Activated CD8-positive, alpha-beta memory T cell treated with anti-CD3 and anti-CD28 coated beads, Interleukin-2, amount 10 ng/mL, durations not matched to agents 7 days and 5 days (primary cell): ENCODE measurements around the gene CPD. TPM values are rescaled to one million over a fixed set of nuclear protein-coding genes. Genes with fewer than 3 reads are reported as not detected.
"Not testable (repeated sequence)": the region's sequence is repeated elsewhere in the genome, so short reads cannot be mapped to it uniquely, and the experiment has no call there.

Source experiments
- ATAC-seq: fragments of 150-1000 bp; cut with Tn5 transposase; one replicate; pipeline ENCODE4 v1.10.0; 2021; ENCODE audit warnings: moderate library complexity
- CTCF ChIA-PET: fragments of 350-600 bp; sonication (Branson Sonifier 250); formaldehyde crosslinking; loops from one replicate; lab custom pipeline; 2021; ENCODE audit warnings: antibody characterized with exemption; lab: Charles Lee
- DNase-seq: peaks from one replicate; pipeline ENCODE4 v3.0.0-alpha.2; 2020
- H3K27ac Mint-ChIP-seq: one replicate; pipeline ENCODE4 v1.8.0; 2021; ENCODE audit warnings: mild to moderate bottlenecking, mixed read lengths
- H3K27me3 Mint-ChIP-seq: one replicate; pipeline ENCODE4 v1.8.0; 2021; ENCODE audit warnings: mixed read lengths
- H3K36me3 Mint-ChIP-seq: one replicate; pipeline ENCODE4 v1.8.0; 2021; ENCODE audit warnings: mild to moderate bottlenecking, mixed read lengths
- H3K4me1 Mint-ChIP-seq: one replicate; pipeline ENCODE4 v1.8.0; 2021; ENCODE audit warnings: mixed read lengths
- H3K4me3 Mint-ChIP-seq: one replicate; pipeline ENCODE4 v1.8.0; 2021; ENCODE audit warnings: mild to moderate bottlenecking, moderate library complexity, mixed read lengths
- H3K9me3 Mint-ChIP-seq: one replicate; pipeline ENCODE4 v1.8.0; 2022; ENCODE audit warnings: low read depth, mixed read lengths
- total RNA-seq, 2 experiments: library from RNA; stranded (reverse); gene quantifications; one replicate each; pipeline ENCODE4 v1.2.3, GENCODE V29; 2021

The CPD gene
- total RNA-seq, 2 experiments from 2014 or later = 19.9 to 25.6 TPM

DNA sequence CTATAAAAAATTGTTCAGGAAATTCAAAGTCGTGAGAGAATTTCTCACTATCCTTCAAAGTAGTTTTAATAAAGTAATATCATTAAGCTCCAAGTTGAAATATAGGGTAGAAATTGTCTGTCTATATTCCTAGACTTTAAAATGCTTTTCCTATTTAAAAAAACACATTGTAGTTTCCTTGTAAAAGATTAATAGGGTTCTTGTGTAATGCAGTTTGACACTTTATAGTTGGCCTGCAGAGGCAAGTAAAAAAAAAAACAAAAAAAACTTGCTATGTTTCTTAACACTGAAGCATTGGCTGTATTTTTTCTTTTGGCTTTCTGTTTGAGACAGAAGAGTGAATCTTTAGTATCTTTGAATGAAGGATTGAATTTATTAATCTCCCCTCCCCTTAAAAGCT lies 17.4 kb downstream of the CPD start:
- H3K9me3 Mint-ChIP-seq = no peaks in the 10 kb centered on the region
- ATAC-seq = no peak
- CTCF ChIA-PET = no interaction called here

DNA sequence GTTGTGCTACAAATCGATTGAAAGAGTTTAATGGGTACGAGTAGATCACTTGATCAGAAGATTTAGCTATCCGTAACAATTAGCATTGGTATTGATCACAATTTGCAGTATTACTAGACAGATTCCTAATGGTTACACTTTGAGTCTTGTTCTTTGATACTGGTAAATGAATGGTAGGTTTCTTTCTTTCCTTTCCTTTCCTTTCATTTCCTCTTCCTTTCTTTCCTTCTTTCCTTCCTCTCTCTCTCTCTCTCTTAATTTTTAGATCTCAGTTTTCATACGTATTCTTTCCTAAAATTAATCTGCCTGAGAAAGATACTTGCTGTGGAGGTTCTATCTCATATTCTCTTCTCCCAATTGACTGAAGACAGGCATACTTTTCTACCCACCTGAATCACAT lies 17.9 kb downstream of the CPD start:
- Mint-ChIP-seq H3K36me3 (peaks cover 12% of the 10 kb centered on the region), H3K4me3 (no peak overlapping the region), H3K27me3 (no peaks in the 10 kb centered on the region), H3K4me1 (peaks cover 2% of the 10 kb centered on the region), H3K27ac (no peak overlapping the region), H3K9me3 (no peaks in the 10 kb centered on the region)
- ATAC-seq (no peak), DNase-seq (no peak)
- CTCF ChIA-PET = no interaction called here

More for the DNA sequence above, 17.4 kb downstream of the CPD start:
- Mint-ChIP-seq H3K4me1 (peaks cover 2% of the 10 kb centered on the region), H3K4me3 (no peak overlapping the region), H3K27me3 (no peaks in the 10 kb centered on the region), H3K36me3 (peaks cover 10% of the 10 kb centered on the region), H3K27ac (no peak overlapping the region)
- DNase-seq = no peak

DNA sequence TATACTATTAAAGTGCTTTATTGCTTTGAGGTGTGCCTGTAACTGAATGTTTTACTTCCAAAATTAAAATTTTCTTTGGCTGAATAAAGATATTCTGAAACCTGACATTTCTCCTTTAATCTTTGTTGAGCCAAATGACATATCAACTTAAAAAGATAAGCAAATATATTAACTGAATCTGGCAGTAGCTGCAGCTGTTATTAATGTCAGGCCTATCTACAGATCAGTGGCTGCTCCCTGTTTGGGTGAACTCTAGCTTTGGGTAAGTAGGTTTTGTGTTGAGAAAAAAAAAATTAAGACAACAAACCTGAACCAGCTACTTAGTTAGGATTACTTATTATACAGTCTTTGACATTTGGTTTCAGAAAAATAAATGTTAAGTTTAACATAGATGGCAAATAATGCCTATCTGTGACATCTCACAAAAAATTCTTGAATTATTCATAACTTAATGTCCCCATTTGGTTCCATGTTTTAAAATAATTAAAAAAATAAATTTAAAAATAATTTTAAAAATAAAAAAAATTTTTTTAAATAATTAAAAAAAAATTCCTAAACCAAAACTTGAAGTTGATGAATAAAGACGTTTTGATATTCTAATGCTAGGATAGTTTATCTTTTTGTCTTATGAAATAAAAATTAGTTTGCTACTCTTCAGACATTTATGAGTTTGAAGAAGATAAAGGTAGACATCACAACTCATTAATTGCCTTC lies 19.8 kb downstream of the CPD start:
- ATAC-seq = no peak
- DNase-seq = no peak
- H3K27ac Mint-ChIP-seq = no peak overlapping the region
- H3K4me3 Mint-ChIP-seq = no peak overlapping the region
- CTCF ChIA-PET = no interaction called here
- H3K9me3 Mint-ChIP-seq = peaks cover under 1% of the 10 kb centered on the region
- H3K36me3 Mint-ChIP-seq = peaks cover 23% of the 10 kb centered on the region
- H3K4me1 Mint-ChIP-seq = peaks cover 2% of the 10 kb centered on the region
- no peaks in the 10 kb centered on the region for H3K27me3 Mint-ChIP-seq

DNA sequence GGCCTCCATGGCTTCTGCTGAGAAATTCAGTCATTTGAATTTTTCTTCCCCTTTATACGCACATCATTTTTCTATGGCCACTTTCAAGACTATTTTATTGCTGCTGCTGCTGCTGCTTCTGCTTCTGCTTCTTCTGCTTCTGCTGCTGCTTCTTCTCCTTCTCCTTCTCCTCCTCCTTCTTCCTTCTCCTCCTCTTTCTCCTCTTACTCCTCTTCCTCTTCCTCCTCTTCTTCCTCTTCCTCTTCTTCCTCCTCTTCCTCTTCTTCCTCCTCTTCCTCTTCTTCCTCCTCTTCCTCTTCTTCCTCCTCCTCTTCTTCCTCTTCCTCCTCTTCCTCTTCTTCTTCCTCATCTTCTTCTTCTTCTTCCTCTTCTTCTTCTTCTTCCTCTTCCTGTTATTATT lies 22.4 kb downstream of the CPD start:
- DNase-seq (no peak), ATAC-seq (no peak)
- Mint-ChIP-seq H3K36me3 (peaks cover 25% of the 10 kb centered on the region), H3K9me3 (peaks cover 3% of the 10 kb centered on the region), H3K4me1 (peaks cover 2% of the 10 kb centered on the region), H3K4me3 (no peak overlapping the region), H3K27me3 (no peaks in the 10 kb centered on the region), H3K27ac (no peak overlapping the region)
- CTCF ChIA-PET = interaction anchor here (0.7 kb wide), 1 partner anchor 276 kb away, joined by 3 read pairs; no protein-coding TSS in a partner anchor

DNA sequence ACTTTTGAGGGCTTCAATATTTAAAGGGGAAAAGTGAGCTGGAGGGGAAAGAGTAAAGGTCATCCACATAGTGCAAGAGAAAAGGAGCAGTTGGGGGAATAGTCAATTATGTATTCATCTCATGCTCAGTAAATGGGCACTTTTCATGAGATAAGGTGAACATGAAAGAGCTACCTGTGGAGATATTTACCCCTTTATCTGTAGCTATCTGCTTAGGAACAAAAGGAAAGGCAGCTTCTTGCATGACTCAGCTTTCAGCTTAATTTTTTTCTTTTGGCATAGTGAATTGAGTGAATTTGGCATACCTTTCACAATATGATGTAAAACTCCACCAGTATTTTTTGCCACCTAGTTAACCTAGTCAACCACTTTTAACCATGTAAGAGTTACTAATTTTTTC lies 26.4 kb downstream of the CPD start:
- no peaks in the 10 kb centered on the region for H3K4me1 Mint-ChIP-seq
- no peak for DNase-seq
- no peaks in the 10 kb centered on the region for H3K27me3 Mint-ChIP-seq
- H3K9me3 Mint-ChIP-seq = peaks cover 4% of the 10 kb centered on the region
- peaks cover 44% of the 10 kb centered on the region for H3K36me3 Mint-ChIP-seq
- CTCF ChIA-PET = interaction anchor here (1.1 to 2.0 kb wide), 2 partner anchors 11 to 300 kb away, joined by 3 to 4 read pairs; no protein-coding TSS in a partner anchor
- H3K4me3 Mint-ChIP-seq = no peak overlapping the region
- H3K27ac Mint-ChIP-seq = no peak overlapping the region
- ATAC-seq = no peak

DNA sequence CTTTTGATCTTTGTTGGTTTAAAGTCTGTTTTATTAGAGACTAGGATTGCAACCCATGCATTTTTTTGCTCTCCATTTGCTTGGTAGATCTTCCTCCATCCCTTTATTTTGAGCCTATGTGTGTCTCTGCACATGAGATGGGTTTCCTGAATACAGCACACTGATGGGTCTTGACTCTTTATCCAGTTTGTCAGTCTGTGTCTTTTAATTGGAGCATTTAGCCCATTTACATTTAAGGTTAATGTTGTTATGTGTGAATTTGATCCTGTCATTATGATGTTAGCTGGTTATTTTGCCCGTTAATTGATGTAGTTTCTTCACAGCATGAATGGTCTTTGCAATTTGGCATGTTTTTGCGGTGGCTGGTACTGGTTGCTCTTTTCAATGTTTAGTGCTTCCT lies 31.9 kb downstream of the CPD start:
- not testable (repeated sequence) for H3K27ac Mint-ChIP-seq, H3K4me3 Mint-ChIP-seq, DNase-seq, H3K9me3 Mint-ChIP-seq, ATAC-seq, H3K27me3 Mint-ChIP-seq
- peaks cover 12% of the 10 kb centered on the region for H3K4me1 Mint-ChIP-seq
- peaks cover 39% of the 10 kb centered on the region for H3K36me3 Mint-ChIP-seq
- CTCF ChIA-PET = interaction anchor here (1.6 kb wide), 1 partner anchor 306 kb away, joined by 3 read pairs; no protein-coding TSS in a partner anchor

DNA sequence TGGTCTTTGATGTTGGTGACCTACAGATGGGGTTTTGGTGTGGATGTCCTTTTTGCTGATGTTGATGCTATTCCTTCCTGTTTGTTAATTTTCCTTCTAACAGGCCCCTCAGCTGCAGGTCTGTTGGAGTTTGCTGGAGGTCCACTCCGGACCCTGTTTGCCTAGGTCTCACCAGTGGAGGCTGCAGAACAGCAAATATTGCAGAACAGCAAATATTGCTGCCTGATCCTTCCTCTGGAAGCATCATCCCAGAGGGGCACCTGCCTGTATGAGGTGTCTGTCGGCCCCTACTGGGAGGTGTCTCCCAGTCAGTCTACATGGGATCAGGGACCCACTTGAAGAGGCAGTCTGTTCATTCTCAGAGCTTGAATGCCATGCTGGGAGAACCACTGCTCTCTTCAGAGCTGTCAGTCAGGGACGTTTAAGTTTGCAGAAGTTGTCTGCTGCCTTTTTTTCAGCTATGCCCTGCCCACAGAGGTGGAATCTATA lies 33.3 kb downstream of the CPD start:
- H3K9me3 Mint-ChIP-seq, CTCF ChIA-PET, H3K4me3 Mint-ChIP-seq, DNase-seq, H3K27me3 Mint-ChIP-seq, H3K27ac Mint-ChIP-seq, ATAC-seq: not testable (repeated sequence)
- H3K36me3 Mint-ChIP-seq = peaks cover 36% of the 10 kb centered on the region
- peaks cover 12% of the 10 kb centered on the region for H3K4me1 Mint-ChIP-seq

DNA sequence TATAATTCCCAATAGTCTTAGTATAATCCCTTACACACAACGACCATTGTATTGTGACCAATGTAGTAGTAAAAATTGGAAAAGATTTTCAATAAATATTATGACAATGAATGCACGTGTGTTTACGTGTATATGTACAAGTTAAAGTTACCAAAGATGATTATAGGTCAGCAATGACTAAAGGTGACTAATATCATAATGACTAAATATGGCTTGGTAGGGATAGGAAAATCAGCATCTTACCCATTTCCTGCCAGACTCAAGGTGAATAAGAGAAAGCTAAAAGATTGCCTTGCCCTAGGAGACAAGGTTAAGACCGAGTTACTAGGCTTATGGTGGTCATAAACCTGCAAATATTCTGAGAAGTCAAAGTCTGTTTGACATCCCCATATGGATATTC lies 34.4 kb downstream of the CPD start:
- H3K36me3 Mint-ChIP-seq = peaks cover 27% of the 10 kb centered on the region
- no peak overlapping the region for H3K27ac Mint-ChIP-seq
- no peaks in the 10 kb centered on the region for H3K27me3 Mint-ChIP-seq
- ATAC-seq (peak; percentile 70), DNase-seq (no peak)
- no peak overlapping the region for H3K4me3 Mint-ChIP-seq
- CTCF ChIA-PET = interaction anchor here (1.1 kb wide), 1 partner anchor 64 kb away, joined by 3 read pairs; no protein-coding TSS in a partner anchor
- H3K9me3 Mint-ChIP-seq = no peaks in the 10 kb centered on the region
- peaks cover 12% of the 10 kb centered on the region for H3K4me1 Mint-ChIP-seq

DNA sequence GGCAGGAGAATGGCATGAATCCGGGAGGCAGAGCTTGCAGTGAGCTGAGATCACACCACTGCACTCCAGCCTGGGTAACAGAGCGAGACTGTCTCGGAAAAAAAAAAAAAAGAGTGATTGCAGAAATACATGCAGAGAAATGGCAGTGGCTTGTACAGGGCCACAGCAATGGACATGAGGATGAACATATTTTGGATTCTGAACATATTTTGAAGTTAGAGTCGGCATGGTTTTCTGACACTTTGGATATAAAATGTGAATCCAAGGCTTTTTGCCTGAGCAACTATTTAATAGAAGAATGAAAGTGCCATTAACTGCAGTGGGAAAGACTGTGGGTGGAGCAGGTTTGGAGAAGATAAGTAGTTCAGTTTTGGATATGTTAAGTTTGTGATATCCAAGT lies 35.8 kb downstream of the CPD start:
- Mint-ChIP-seq H3K27ac (no peak overlapping the region), H3K4me3 (no peak overlapping the region)

DNA sequence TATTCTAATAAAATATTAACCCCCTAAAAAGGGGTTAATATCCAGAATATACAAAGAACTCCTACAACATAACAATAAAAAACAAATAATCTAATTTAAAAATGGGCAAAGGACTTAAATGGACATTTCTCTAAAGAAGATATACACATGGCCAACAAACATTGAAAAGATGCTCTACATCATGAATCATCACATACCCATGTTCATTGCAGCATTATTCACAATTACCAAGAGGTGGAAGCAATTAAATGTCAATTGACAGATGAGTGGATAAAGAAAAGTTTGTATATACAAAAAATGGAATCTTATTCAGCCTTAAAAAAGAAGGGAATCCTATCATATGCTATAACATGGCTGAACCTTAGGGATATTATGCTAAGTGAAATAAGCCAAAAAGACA lies 36.8 kb downstream of the CPD start:
- H3K27ac Mint-ChIP-seq = no peak overlapping the region
- DNase-seq = no peak
- CTCF ChIA-PET = interaction anchor here (1.2 kb wide), 1 partner anchor 10 kb away, joined by 4 read pairs; no protein-coding TSS in a partner anchor
- ATAC-seq = no peak
- peaks cover 15% of the 10 kb centered on the region for H3K36me3 Mint-ChIP-seq
- no peak overlapping the region for H3K4me3 Mint-ChIP-seq
- H3K27me3 Mint-ChIP-seq = no peaks in the 10 kb centered on the region
- H3K4me1 Mint-ChIP-seq = peaks cover 12% of the 10 kb centered on the region
- no peaks in the 10 kb centered on the region for H3K9me3 Mint-ChIP-seq

More for the DNA sequence above, 35.8 kb downstream of the CPD start:
- H3K27me3 Mint-ChIP-seq = no peaks in the 10 kb centered on the region
- DNase-seq (no peak), ATAC-seq (no peak)
- peaks cover 17% of the 10 kb centered on the region for H3K36me3 Mint-ChIP-seq
- H3K4me1 Mint-ChIP-seq = peaks cover 12% of the 10 kb centered on the region
- H3K9me3 Mint-ChIP-seq = no peaks in the 10 kb centered on the region
- CTCF ChIA-PET = no interaction called here

DNA sequence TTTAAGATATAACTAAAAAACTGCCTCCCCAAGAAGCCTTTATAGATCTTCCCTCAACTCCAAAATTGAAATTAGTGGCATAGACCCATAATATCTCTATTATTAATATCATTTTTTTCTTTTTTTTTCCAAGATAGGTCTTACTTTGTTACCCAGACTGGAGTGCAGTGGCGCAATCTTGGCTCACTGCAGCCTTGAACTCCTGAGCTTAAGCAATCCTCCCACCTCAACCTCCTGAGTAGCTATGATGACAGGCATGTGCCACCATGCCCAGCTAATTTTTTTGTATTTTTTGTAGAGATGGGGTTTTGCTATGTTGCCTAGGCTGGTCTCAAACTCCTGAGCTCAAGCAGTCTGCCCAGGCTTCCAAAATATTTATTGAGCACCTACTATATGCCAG lies 39.3 kb downstream of the CPD start:
- DNase-seq, H3K4me3 Mint-ChIP-seq, ATAC-seq, H3K9me3 Mint-ChIP-seq, CTCF ChIA-PET, H3K27me3 Mint-ChIP-seq, H3K4me1 Mint-ChIP-seq, H3K27ac Mint-ChIP-seq: not testable (repeated sequence)
- H3K36me3 Mint-ChIP-seq = peaks cover 13% of the 10 kb centered on the region

DNA sequence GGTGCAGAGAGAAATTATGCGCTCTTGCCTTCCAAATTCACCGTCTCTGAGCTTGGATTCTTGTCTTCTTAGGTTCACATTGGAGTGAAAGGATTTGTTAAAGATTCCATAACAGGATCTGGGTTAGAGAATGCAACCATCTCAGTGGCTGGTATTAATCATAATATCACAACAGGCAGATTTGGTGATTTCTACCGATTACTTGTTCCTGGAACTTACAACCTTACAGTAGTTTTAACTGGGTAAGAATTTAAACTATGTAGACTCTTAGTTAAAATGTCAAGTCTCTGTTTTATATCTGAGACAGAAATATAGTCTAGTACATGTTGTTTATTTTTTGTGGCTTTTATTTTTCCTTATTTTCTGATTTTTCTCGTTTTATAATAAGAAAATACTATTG lies 42.9 kb downstream of the CPD start:
- no peaks in the 10 kb centered on the region for H3K27me3 Mint-ChIP-seq

DNA sequence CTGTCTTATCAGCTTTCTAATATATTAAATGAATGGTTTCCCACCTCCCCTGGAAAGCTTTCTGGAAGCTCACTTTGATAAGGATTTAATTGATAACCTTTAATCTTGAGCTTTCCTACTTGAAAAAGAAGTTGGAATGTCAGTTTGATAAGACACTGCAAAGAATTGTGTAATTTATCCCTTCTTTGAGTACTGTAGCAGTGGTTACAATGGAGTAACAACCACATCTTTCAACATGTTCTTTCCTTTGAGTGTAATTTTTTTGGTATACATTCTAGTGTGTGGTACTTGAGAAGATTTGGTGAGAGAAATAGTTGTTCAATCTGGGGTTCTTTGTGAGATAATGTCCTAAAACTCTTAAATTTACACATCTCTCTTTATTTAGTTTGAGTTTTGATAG lies 43.4 kb downstream of the CPD start:
- H3K27ac Mint-ChIP-seq = no peak overlapping the region
- DNase-seq (no peak), ATAC-seq (no peak)
- H3K4me3 Mint-ChIP-seq = no peak overlapping the region
- H3K27me3 Mint-ChIP-seq = no peaks in the 10 kb centered on the region
- H3K4me1 Mint-ChIP-seq = no peaks in the 10 kb centered on the region
- no peaks in the 10 kb centered on the region for H3K9me3 Mint-ChIP-seq
- H3K36me3 Mint-ChIP-seq = peaks cover 31% of the 10 kb centered on the region
- CTCF ChIA-PET = interaction anchor here (0.8 kb wide), 1 partner anchor 86 kb away, joined by 3 read pairs; no protein-coding TSS in a partner anchor

More for the DNA sequence above, 42.9 kb downstream of the CPD start:
- no peak overlapping the region for H3K4me3 Mint-ChIP-seq
- H3K27ac Mint-ChIP-seq = no peak overlapping the region
- H3K4me1 Mint-ChIP-seq = no peaks in the 10 kb centered on the region
- CTCF ChIA-PET = interaction anchor here (0.8 kb wide), 1 partner anchor 85 kb away, joined by 3 read pairs; no protein-coding TSS in a partner anchor
- DNase-seq (no peak), ATAC-seq (no peak)
- H3K36me3 Mint-ChIP-seq = peaks cover 30% of the 10 kb centered on the region
- no peaks in the 10 kb centered on the region for H3K9me3 Mint-ChIP-seq

DNA sequence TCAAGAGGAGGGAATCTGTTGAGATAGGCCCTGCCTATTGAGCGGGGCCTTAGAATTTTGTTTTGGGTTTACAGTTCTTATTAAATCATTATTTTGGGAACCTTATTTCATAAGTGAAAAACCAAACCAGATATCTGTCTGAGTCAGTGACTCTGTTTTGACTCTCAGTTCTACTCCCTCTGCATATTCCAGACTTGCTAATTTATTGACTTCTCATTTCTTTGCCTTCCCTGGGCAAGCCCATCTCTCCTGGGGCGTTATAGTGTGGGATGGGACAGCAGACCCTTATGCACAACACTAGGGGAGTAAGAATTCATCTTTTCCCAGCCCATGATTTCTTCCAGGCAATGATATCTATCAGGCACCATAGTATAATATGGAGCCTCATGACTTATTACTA lies 45.7 kb downstream of the CPD start:
- H3K36me3 Mint-ChIP-seq = peaks cover 40% of the 10 kb centered on the region
- no peak for ATAC-seq
- no peaks in the 10 kb centered on the region for H3K9me3 Mint-ChIP-seq
- no peak overlapping the region for H3K27ac Mint-ChIP-seq
- H3K4me3 Mint-ChIP-seq = no peak overlapping the region
- no peak for DNase-seq
- H3K4me1 Mint-ChIP-seq = no peaks in the 10 kb centered on the region
- CTCF ChIA-PET = no interaction called here
- H3K27me3 Mint-ChIP-seq = no peaks in the 10 kb centered on the region
